RWPE2 (cell line): ENCODE measurements around the gene IDH3A.

ENCODE experiments used
- ATAC-seq: fragments of 200-7000 bp; cut with Tn5 transposase; 3 replicates; pipeline ENCODE4 v1.9.1; 2021; ENCODE audit warnings: low read depth
- DNase-seq: peaks from one replicate; pipeline ENCODE4 v3.0.0-alpha.2; 2020; ENCODE audit warnings: low spot score
- H3K27ac ChIP-seq: fragments of 450-650 bp; 2 replicates; pipeline ENCODE4 v1.5.1; 2017; ENCODE audit warnings: mild to moderate bottlenecking; ENCODE audit not compliant: poor library complexity, severe bottlenecking
- H3K27me3 ChIP-seq: fragments of 250-450 bp; sonication (Bioruptor Pico); 2 replicates; pipeline ENCODE4 v1.5.1; 2021; ENCODE audit warnings: mild to moderate bottlenecking, moderate library complexity; ENCODE audit not compliant: insufficient read depth, poor library complexity, severe bottlenecking
- H3K36me3 ChIP-seq: fragments of 250-450 bp; sonication (Bioruptor Pico); 2 replicates; pipeline ENCODE4 v1.5.1; 2020; ENCODE audit warnings: low read depth, mild to moderate bottlenecking, moderate library complexity
- H3K4me1 ChIP-seq: fragments of 250-450 bp; sonication (Bioruptor Pico); 2 replicates; pipeline ENCODE4 v1.5.1; 2021; ENCODE audit warnings: mild to moderate bottlenecking, moderate library complexity; ENCODE audit not compliant: insufficient read depth, poor library complexity, severe bottlenecking
- H3K4me3 ChIP-seq: fragments of 250-450 bp; sonication (Bioruptor Pico); 2 replicates; pipeline ENCODE4 v1.5.1; 2021; ENCODE audit warnings: mild to moderate bottlenecking, moderate library complexity; ENCODE audit not compliant: severe bottlenecking
- H3K9me3 ChIP-seq: fragments of 250-450 bp; sonication (Bioruptor Pico); 2 replicates; pipeline ENCODE4 v1.5.1; 2021; ENCODE audit warnings: mild to moderate bottlenecking, moderate library complexity; ENCODE audit not compliant: severe bottlenecking
- CTCF ChIP-seq: fragments of 450-650 bp; IDR thresholded peaks from one replicate; pipeline ENCODE4 v1.5.1; 2017; ENCODE audit warnings: mild to moderate bottlenecking, moderate library complexity; ENCODE audit not compliant: poor library complexity, severe bottlenecking

Gene IDH3A

GRCh38 chr15:78125267-78125666, 23.9 kb upstream of the IDH3A start:
- DNase-seq (no peak), ATAC-seq (no peak)
- H3K4me3 ChIP-seq, result no peak overlapping the region
- TF ChIP-seq CTCF, result no peak
- no peaks in the 10 kb centered on the region for H3K4me1 ChIP-seq
- no peaks in the 10 kb centered on the region for H3K36me3 ChIP-seq
- no peaks in the 10 kb centered on the region for H3K9me3 ChIP-seq
- no peaks in the 10 kb centered on the region for H3K27me3 ChIP-seq
- no peak overlapping the region for H3K27ac ChIP-seq

- H3K9me3 ChIP-seq, result no peaks in the 10 kb centered on the region
- ATAC-seq, result no peak
- TF ChIP-seq CTCF, result no peak
- H3K4me1 ChIP-seq, result peaks cover 13% of the 10 kb centered on the region
- DNase-seq, result no peak
- no peak overlapping the region for H3K27ac ChIP-seq
- no peaks in the 10 kb centered on the region for H3K27me3 ChIP-seq
- H3K4me3 ChIP-seq, result no peak overlapping the region
- no peaks in the 10 kb centered on the region for H3K36me3 ChIP-seq
Observed at GRCh38 chr15:78127882-78128281, 21.3 kb upstream of the IDH3A start.

- DNase-seq (no peak), ATAC-seq (0 out of 3 replicates have a peak, but pooled peaks have one; percentile 2)
- H3K9me3 ChIP-seq, result no peaks in the 10 kb centered on the region
- H3K4me1 ChIP-seq, result peaks cover 24% of the 10 kb centered on the region
- no peaks in the 10 kb centered on the region for H3K27me3 ChIP-seq
- no peak overlapping the region for H3K27ac ChIP-seq
- no peaks in the 10 kb centered on the region for H3K36me3 ChIP-seq
- H3K4me3 ChIP-seq, result no peak overlapping the region
- TF ChIP-seq CTCF, result no peak
Observed at GRCh38 chr15:78129077-78129750, 19.9 kb upstream of the IDH3A start.

GRCh38 chr15:78129751-78130287, 19.3 kb upstream of the IDH3A start:
- H3K27ac ChIP-seq, result no peak overlapping the region
- no peaks in the 10 kb centered on the region for H3K36me3 ChIP-seq
- H3K4me3 ChIP-seq, result no peak overlapping the region
- peaks cover 26% of the 10 kb centered on the region for H3K4me1 ChIP-seq
- H3K27me3 ChIP-seq, result no peaks in the 10 kb centered on the region
- no peaks in the 10 kb centered on the region for H3K9me3 ChIP-seq
- DNase-seq (no peak), ATAC-seq (no peak)
- no peak for TF ChIP-seq CTCF

GRCh38 chr15:78130466-78131294, 18.5 kb upstream of the IDH3A start:
- no peaks in the 10 kb centered on the region for H3K27me3 ChIP-seq
- ATAC-seq, result no peak
- DNase-seq, result peak; percentile 73
- peak overlapping the region; percentile 12 for H3K27ac ChIP-seq
- no peak for TF ChIP-seq CTCF
- no peaks in the 10 kb centered on the region for H3K9me3 ChIP-seq
- peaks cover 26% of the 10 kb centered on the region for H3K4me1 ChIP-seq
- H3K4me3 ChIP-seq, result peak overlapping the region; percentile 40
- H3K36me3 ChIP-seq, result no peaks in the 10 kb centered on the region
